Measurements from ENCODE around the gene SATB2.
A peak's percentile ranks its signal among the peaks of the same experiment; 100 is the strongest.

Gene SATB2

DNA sequence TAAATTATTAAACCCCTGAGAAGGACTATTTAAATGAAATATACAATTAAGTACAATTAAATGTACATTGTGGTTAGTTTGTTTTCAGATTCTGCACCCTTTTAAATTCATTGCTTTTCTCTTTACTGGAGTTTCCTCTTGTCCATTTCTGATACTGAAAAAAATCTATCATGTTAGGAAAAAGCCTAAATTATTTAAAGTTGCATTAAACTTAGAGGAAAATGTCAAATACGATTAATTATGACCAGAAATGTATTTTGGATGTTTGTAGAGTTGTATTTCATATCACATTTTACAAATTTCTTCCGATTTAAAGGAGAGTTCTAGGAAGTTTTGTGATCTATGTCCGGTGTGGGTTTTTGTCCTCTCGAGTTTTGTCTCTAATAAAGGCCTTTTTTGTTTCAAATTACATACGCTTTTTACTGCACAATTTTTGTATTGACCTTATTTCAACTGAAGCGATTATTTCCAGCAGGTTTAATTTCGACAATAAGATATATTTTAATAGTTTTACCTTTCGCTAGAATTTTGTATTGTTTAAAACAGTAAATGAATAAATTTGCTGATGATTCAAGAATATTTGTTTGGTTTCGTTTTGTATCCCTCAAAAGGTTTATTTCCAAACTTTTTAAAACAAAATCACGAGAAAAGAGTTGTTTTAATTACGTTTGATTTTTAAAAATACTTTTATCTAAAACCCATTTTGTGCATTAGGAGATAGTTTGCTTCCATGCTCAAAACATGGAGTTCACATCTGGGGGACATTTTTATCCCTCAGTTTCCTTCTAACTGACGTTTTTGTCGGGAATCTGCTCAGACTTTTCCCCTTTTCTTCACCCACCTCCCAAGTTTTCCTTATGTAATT is 3.3 kb upstream of the SATB2 start:
- no peak overlapping the region for H3K4me3 Mint-ChIP-seq
- H3K27ac Mint-ChIP-seq: no peak overlapping the region
- H3K36me3 Mint-ChIP-seq: peaks cover 2% of the 10 kb centered on the region
- ATAC-seq: no peak
- peaks cover 11% of the 10 kb centered on the region for H3K4me1 Mint-ChIP-seq
- no peaks in the 10 kb centered on the region for H3K9me3 Mint-ChIP-seq
- no peak for DNase-seq (ENCODE audit: low spot score in 2 of 2)

DNA sequence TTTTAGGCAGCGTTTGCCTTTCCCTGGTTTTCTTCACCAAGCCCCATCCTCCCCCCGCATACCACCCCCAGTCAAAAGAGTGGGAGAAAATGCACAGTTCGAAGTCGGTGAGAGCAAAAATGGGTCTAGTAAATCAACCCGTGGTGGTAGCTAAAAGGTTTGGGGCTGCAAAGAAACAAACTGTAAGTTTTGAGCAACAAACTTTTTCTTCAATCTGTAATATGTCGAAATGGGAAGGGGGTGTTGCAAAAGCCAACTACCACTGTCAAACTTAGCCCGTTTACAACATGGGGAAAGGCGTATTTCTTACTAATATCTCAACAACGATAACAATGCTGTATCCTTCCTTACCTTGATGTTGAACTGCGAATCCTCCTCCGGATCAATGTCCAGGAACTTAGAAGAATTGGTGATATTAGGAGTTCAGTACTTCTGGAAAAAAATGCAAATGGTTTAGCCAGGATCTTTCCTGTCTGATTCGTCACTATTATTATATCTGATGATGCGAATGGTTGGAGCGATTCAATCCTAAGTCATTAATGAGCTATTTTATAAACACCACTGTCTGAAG is 2.4 kb upstream of the SATB2 start:
- Mint-ChIP-seq H3K27ac (no peak overlapping the region), H3K9me3 (no peaks in the 10 kb centered on the region), H3K36me3 (no peaks in the 10 kb centered on the region), H3K4me1 (peaks cover 11% of the 10 kb centered on the region), H3K4me3 (peak overlapping the region; percentile 86)
- DNase-seq (ENCODE audit: low spot score in 2 of 2) (no peak), ATAC-seq (no peak)

DNA sequence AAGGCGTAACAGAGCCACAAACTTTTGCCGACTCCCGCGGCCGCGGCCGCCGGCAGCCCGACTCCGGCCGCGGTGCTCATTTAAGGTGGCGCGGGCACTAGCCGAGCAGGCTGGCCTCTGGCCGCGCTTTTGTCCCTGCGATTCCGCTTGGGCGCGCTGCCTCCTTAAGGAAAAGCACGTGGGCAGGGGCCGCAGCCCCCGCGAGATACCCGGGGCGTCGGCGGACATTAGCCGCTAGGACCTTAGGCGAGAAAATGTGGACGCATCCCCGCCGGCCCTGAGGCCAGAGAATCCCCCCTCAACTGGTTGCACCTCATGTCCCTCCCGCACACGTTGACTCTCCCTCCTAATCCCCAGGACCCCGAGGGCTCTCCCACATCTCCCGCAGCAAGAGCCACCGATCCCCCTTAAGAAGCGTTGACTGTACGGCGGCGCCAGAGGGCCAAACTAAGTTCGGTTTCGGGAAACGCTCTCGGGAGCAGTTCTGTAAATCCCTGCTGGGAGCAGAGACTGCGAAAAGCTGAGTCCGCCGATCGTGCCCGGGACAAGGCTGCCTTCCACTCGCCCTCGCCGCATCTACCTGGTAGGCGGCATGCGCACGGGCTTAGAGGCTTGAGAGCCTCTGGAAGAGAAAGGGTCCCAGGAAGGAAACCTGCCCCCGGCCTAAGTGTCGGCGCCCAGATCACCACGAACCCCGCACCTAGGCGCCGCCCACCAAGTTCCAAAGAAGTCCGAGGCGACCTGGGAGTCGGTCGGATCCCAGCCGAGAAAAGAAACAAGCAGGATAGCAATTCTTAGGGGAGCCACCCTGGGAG is 1.8 kb upstream of the SATB2 start:
- H3K36me3 Mint-ChIP-seq: no peaks in the 10 kb centered on the region
- no peak for DNase-seq (ENCODE audit: low spot score in 2 of 2)
- H3K9me3 Mint-ChIP-seq: no peaks in the 10 kb centered on the region
- peak overlapping the region; percentile 68 for H3K27ac Mint-ChIP-seq
- peak; percentile 12 for ATAC-seq
- peaks cover 11% of the 10 kb centered on the region for H3K4me1 Mint-ChIP-seq
- H3K4me3 Mint-ChIP-seq: peak overlapping the region; percentile 86

DNA sequence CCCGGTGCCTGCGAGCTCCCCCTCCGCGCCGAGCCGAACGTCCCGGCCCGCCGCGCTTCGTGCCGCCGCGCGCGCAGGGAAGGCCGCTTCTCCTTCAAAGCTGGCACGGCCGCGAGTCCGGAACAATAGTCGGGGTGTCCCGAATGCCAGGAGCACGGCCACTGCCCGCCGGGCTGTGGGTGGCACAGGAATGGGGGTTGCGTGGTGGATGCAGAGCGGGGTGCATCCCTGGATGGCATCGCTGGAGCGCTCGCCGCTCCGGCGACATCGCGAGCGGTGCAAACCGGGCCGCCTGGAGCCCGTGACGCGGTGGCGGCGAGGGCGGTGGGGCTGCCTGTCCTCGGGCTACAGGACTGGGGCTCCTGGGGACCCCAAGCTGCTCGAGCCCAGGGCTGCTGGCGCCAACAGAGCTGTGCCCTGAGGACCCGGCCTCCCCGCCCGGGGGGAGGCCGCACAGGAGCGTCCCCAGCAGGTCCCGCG is 1.1 kb upstream of the SATB2 start:
- no peaks in the 10 kb centered on the region for H3K9me3 Mint-ChIP-seq
- H3K36me3 Mint-ChIP-seq: no peaks in the 10 kb centered on the region
- H3K4me3 Mint-ChIP-seq: peak overlapping the region; percentile 86
- H3K27ac Mint-ChIP-seq: no peak overlapping the region
- ATAC-seq: peak; percentile 42
- no peak for DNase-seq (ENCODE audit: low spot score in 2 of 2)
- H3K4me1 Mint-ChIP-seq: peaks cover 11% of the 10 kb centered on the region

DNA sequence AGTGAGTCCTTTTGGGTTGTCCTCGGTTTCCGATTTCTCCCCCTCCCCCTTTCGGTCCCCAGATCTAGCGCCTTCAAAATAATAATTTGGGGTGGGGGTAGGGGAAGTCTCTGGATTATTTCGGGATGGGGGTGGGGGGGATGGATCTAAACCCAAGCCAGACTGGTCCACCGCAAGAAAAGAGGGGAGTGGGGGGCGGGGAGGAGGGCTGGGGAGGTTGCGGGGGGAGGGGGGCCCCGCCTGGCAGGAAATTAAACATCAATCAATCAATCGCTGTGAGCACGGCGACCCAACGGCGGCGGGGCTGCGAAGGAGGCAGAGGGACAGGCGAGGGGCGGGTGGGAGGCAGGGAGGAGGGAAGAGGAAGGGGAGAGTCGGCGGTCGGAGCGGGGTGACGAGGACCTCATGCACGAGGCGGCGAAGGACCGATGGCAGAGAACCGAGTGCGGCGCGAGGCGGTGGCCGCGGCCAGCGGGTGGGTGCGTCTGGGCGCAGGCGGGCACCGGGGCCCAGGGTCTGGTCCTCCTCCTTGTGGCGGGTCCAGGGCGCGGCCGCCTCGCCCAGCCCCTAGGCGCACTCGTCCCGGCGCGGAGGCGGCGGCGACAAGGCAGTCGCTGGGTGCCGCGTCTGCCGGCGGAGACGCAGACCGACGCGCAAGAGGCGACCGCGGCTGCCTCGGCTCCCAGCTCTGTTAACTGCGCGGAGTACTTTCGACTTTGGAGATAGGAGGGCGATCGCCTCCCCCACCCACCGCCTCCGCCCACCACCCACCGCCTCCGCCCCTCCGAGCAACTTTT is 468 bp upstream of the SATB2 start:
- peak overlapping the region; percentile 86 for H3K4me3 Mint-ChIP-seq
- H3K9me3 Mint-ChIP-seq: no peaks in the 10 kb centered on the region
- H3K36me3 Mint-ChIP-seq: no peaks in the 10 kb centered on the region
- H3K27ac Mint-ChIP-seq: no peak overlapping the region
- peaks cover 11% of the 10 kb centered on the region for H3K4me1 Mint-ChIP-seq
- DNase-seq (ENCODE audit: low spot score in 2 of 2): no peak
- ATAC-seq: peak; percentile 58

DNA sequence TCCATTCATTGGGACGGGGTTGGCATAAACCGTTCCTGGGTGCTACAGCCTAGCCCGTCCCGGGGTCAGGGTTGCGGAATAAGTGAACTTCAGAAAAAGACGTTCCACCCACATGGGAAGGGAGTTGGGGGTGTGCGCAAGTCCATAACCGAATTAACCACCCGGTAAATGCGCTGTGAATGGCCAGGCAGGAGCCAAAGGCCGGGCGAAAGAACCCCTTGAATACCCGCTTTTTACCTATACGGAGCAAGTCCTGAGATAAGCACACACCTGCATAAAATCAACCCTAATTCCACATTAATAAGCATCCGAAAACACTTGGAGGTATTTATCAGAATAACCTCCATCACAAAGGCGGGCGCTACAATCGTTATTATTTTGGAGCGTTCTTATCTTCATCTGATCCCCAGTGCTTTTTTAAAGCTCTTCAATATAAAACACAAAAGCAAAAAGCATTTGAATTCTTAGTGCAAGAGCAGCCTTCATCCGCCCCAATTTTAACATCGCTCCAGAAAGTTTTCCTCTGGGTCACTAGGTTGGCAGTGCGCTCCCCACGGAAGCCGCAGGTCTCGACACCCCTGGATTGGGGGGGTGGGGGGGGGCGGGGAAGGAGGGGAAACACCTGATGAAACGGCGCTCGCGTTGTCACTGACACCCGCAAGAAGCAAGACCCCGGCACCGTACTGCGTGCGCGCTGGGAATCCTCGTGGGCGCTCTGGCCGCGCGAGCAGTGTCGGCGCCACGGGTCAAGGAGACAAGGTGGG is 1.2 kb downstream of the SATB2 start:
- H3K4me3 Mint-ChIP-seq: peak overlapping the region; percentile 86
- DNase-seq (ENCODE audit: low spot score in 2 of 2) (no peak), ATAC-seq (no peak)
- no peaks in the 10 kb centered on the region for H3K36me3 Mint-ChIP-seq
- no peak overlapping the region for H3K27ac Mint-ChIP-seq
- no peaks in the 10 kb centered on the region for H3K9me3 Mint-ChIP-seq
- H3K4me1 Mint-ChIP-seq: peaks cover 11% of the 10 kb centered on the region

DNA sequence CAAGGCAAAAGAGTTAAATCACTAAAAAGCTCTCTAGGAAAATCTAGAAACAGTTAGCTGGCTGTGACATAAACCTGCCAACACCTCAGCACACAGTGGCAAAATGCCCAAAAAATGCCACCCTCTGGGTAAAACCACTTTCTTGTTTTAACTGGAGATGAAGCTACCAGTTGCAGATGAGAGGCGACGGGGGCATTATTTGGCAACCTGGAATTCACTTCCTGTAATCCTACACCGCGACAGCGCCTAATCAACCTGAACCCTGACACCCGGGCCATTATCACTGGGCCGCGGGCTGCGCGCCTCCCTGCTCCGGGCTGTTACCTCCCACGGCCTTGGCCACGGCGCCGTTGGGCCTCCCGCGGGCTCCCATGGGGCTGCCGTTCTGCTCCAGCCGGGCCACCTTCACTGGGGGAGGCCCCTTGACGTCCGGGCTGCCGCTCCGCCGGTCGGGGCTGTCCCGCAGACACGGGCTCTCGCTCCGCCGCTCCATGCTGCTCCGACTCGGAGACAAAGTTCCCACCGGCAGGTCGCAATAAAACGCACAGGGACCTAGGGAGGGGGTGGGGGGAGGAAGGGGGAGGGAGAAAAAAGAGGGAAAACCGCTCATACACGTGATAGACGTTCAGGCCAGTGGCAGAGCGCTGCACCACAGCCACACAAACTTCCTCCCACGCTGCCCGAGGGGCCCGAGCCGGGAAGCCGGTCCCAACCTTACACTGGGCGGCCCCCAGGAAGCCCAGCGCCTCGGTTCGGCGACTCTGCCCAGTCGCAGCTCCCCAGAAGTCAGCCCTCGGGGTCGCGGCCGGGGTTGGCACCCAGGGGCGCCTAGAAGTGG is 2.0 kb downstream of the SATB2 start:
- Mint-ChIP-seq H3K4me1 (peaks cover 11% of the 10 kb centered on the region), H3K27ac (no peak overlapping the region), H3K36me3 (no peaks in the 10 kb centered on the region), H3K9me3 (no peaks in the 10 kb centered on the region), H3K4me3 (peak overlapping the region; percentile 86)
- ATAC-seq: peak; percentile 6
- no peak for DNase-seq (ENCODE audit: low spot score in 2 of 2)

DNA sequence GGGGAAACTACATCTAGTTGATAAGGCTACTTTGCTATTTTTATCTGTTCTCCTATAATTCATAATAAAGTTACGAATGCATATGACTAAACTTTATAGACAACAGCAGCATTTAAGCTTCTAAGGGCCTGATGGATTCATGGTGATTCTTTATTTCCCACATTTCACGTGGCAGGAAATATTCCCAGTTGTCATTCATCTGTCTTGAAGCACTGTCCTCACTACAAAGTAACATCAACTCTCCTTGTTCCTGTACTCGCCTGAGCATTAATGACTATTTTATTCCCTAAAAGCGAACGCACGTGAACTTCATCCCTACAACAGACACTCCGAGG is 2.6 kb downstream of the SATB2 start:
- ATAC-seq: no peak
- Mint-ChIP-seq H3K4me1 (peaks cover 9% of the 10 kb centered on the region), H3K36me3 (no peaks in the 10 kb centered on the region), H3K27ac (no peak overlapping the region), H3K9me3 (no peaks in the 10 kb centered on the region), H3K4me3 (no peak overlapping the region)
- DNase-seq (ENCODE audit: low spot score in 2 of 2): no peak

DNA sequence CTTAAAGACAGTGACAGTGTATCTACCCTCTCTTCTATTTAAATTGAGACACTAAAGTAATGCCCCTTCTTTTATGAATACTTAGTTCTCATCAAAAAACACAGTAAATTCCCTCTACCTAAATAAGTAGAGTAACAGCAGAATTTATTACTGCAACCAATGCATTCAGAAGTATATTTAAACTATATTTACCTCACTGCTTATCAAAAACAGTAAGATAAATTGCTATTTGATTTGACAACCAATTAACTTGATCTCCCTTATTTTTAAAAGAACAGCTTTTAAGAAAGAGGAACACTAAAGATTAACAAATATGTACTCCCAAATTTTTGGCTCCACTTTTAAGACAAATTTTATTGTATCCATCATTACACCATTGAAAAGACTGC is 4.8 kb downstream of the SATB2 start:
- H3K36me3 Mint-ChIP-seq: no peaks in the 10 kb centered on the region
- no peaks in the 10 kb centered on the region for H3K4me1 Mint-ChIP-seq
- no peak overlapping the region for H3K27ac Mint-ChIP-seq
- no peaks in the 10 kb centered on the region for H3K9me3 Mint-ChIP-seq
- H3K4me3 Mint-ChIP-seq: no peak overlapping the region
- DNase-seq (ENCODE audit: low spot score in 2 of 2) (no peak), ATAC-seq (no peak)

DNA sequence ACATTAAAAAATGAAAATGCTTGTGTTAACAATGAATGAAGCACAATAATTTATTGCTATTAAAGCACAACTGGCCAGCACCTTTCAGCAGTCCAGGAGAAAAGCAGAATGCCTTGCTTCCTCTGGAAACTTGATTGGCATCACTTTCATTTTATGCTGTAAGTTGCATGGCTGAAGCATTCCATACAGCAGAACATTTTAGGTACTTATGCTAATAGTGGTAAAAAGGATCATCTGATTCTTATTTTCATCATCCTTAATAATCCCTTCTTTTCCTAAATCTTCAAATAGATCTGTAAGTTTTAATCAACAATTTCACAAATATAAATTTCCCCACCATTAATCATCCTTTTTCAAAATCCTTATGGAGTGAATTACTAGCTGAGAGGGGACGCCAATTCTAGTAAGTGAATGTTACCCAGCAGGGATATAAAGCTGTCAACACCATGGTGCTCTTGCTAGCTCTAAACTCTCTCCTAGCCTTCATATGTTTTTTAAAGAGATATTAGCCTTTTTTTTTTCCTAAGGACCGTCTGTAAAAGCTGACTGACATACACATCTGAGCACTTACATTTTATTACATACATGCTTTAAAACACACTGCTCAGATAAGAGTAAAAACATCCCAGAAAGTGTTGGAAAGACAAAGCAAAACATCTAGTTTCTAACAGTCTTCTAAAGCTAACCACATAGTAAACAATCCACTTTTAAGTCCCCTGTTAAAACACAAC is 5.3 kb downstream of the SATB2 start:
- H3K4me1 Mint-ChIP-seq: no peaks in the 10 kb centered on the region
- H3K9me3 Mint-ChIP-seq: no peaks in the 10 kb centered on the region
- no peak overlapping the region for H3K27ac Mint-ChIP-seq
- ATAC-seq: no peak
- DNase-seq (ENCODE audit: low spot score in 2 of 2): no peak
- H3K4me3 Mint-ChIP-seq: no peak overlapping the region
- no peaks in the 10 kb centered on the region for H3K36me3 Mint-ChIP-seq

DNA sequence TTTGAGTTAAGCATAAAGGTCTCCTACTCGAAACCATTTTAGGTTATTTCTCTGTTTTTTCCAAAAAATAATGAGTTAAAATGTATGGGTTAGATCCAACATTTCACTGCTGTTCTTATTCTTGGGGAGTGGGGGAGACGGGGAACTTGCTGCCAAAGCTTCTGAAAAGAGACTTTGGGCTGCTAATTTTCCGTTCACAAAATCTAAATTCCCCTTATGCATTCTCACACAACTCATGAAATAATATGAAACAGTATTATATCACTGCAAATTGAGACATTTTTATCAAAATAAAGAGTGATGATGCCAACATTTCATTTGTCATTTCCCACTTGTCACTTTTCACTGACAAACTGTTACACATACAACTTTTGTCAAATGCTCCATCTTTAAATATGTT is 7.8 kb downstream of the SATB2 start:
- no peaks in the 10 kb centered on the region for H3K9me3 Mint-ChIP-seq
- no peak overlapping the region for H3K4me3 Mint-ChIP-seq
- no peaks in the 10 kb centered on the region for H3K4me1 Mint-ChIP-seq
- no peak overlapping the region for H3K27ac Mint-ChIP-seq
- ATAC-seq (no peak), DNase-seq (ENCODE audit: low spot score in 2 of 2) (no peak)
- no peaks in the 10 kb centered on the region for H3K36me3 Mint-ChIP-seq

DNA sequence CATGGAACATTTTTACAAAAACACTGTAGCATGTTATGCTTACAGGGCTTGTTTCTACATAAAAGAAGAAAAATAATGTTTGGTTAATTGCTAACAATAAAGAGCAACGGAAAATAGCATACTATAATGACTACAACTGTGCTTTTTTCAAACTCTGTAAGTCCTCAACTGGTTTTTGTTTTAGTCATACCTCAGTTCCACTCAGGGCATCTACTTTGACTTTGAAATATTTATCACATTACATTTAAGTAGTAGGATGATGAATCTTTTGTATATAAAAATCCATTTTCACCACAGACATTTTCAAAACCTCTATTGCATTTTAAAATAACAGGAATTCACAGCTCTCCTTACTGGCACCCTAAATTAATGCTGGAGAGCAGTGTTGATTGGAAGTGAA is 8.3 kb downstream of the SATB2 start:
- H3K4me3 Mint-ChIP-seq: no peak overlapping the region
- no peaks in the 10 kb centered on the region for H3K36me3 Mint-ChIP-seq
- H3K27ac Mint-ChIP-seq: no peak overlapping the region
- H3K9me3 Mint-ChIP-seq: no peaks in the 10 kb centered on the region
- no peak for DNase-seq (ENCODE audit: low spot score in 2 of 2)
- H3K4me1 Mint-ChIP-seq: no peaks in the 10 kb centered on the region
- no peak for ATAC-seq

DNA sequence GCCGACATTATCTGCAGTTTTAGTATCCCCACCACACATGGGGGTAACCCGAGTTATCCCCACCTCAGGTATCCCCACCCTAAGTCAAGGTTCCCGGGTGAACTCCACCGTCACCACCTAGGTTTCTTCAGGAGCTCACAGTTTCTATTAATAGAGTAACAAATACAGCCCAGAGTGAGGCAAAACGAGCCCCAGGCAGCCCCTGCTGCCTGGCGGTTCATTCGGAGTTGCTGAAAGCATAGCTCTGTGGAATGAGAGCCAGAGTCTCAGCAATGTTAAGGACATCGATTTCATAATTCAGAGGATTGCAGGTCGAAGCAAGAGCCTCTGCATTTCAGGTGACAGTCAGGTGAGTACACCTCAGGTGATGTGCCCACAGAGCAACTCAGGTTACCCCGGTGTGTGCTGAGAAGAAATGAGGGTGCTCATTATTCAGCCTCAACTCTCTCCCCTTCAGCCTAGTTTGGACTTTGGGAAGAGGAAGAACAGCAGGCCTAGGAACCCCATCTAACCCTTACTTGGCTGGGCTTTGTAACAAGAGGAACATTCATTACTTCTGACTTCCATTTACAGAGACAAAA is 10.7 kb downstream of the SATB2 start:
- H3K36me3 Mint-ChIP-seq: no peaks in the 10 kb centered on the region
- H3K4me3 Mint-ChIP-seq: no peak overlapping the region
- DNase-seq (ENCODE audit: low spot score in 2 of 2) (no peak), ATAC-seq (no peak)
- no peak overlapping the region for H3K27ac Mint-ChIP-seq
- H3K4me1 Mint-ChIP-seq: no peaks in the 10 kb centered on the region
- no peaks in the 10 kb centered on the region for H3K9me3 Mint-ChIP-seq
